WI38 (cell line): ENCODE measurements around the gene MOGAT2.

Experiments used
- H3K4me3 ChIP-seq: 2 replicates; pipeline ENCODE4 v1.5.1; 2011; ENCODE audit warnings: low read depth, mild to moderate bottlenecking, control low read depth, low read length
- CTCF ChIP-seq: IDR thresholded peaks from 2 replicates; pipeline ENCODE4 v1.5.1; 2012; ENCODE audit warnings: low read depth, mild to moderate bottlenecking, control low read depth, low read length

Gene MOGAT2

DNA sequence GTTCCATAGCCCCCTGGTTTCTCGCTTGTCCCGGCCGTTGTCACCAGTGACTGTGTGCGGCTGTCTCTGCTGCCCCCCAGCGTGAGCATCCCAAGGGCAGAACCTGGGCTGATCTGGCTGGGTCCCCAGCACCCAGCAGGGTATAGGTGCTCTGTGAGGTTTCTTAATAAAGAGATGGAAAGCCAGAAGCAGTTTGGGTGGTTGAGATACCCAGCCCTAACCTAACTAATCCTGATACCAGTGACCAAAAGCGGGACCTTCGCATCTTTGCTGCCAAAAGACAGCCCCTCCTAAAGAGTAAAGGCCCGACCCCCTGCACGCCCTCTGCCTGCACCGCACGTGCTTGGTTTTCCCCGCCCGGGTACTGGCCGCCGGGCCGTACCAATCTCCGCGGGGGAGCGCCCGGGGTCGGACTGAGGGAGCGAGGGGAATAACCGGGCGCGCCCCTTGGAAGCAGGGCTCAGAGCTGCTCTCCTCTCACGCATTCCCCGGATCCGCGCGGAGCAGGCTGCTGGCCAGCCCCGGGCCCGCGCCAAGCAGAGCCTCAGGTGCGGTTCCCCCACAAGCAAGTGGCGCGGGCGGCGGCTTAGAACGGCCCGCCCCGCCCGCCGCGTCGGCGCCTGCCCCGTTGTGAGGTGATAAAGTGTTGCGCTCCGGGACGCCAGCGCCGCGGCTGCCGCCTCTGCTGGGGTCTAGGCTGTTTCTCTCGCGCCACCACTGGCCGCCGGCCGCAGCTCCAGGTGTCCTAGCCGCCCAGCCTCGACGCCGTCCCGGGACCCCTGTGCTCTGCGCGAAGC, 50.7 kb downstream of the MOGAT2 start, which contains the start of gene DGAT2:
Gene DGAT2 (plus strand): TSS at position 667 of the 797 bp plus-strand sequence. CDS start 214 bp downstream, outside the sequence.
- H3K4me3 ChIP-seq = peak within 1 kb of the TSS; percentile 40
- no peak for TF ChIP-seq CTCF

DNA sequence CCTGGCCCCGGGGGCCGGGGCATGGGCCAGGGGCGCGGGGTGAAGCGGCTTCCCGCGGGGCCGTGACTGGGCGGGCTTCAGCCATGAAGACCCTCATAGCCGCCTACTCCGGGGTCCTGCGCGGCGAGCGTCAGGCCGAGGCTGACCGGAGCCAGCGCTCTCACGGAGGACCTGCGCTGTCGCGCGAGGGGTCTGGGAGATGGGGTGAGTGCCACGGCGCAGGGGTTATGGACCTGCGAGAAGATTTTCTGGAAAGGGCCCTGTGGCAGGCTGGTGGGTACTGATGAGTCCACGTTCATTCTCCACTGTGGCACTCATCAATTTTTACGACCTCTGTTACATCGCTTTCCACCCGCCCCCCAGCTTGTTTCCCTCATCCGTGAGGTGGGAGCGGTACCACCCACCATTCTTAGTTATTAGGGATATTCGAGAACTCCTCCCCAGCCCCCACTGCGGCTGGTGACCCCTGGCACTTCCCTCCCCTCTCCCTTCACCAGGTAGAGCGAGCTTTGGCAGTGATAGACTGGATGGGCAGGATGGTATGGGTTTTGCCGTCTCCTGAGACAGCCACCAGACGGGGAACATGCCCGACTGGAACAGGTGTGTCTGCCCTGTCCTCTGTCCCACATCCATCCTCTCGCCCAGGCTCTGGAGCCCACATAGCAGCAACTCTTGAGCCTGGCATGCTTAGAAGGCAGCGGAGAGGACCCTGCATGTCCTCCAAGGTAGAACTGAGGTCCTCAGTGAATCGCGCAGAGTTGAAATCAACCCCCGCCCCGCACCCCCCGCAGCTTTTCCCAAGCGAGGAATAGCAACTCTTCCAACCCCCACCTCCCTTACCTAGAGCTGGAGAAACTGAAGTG, 51.5 kb downstream of the MOGAT2 start:
- TF ChIP-seq CTCF = no peak
- H3K4me3 ChIP-seq = peak overlapping the region; percentile 40

DNA sequence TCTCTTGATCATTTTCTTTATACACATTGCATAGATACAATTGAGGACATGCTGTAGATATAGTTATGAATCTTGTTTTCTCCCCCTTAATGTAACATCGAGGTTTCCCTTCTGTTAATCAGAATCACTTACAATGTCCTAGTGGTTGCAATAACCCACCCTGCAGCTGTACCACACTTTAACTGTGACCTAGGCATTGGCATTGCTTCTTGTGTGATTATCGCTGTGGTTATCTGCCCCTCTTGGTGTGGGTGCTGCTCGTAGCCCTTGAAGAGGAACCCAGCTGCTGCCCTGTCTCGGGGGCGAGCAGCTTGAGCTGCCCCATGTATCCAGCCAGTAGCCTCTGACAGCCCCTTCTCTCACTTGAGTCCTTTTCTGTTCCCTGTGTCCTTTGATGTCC, 52.5 kb downstream of the MOGAT2 start:
- TF ChIP-seq CTCF = no peak
- no peak overlapping the region for H3K4me3 ChIP-seq

- TF ChIP-seq CTCF = no peak
- H3K4me3 ChIP-seq = no peak overlapping the region
Observed at GRCh38 chr11:75771646-75772410, 54.2 kb downstream of the MOGAT2 start.

GRCh38 chr11:75773595-75774353, 56.1 kb downstream of the MOGAT2 start:
- TF ChIP-seq CTCF = no peak
- H3K4me3 ChIP-seq = no peak overlapping the region

DNA sequence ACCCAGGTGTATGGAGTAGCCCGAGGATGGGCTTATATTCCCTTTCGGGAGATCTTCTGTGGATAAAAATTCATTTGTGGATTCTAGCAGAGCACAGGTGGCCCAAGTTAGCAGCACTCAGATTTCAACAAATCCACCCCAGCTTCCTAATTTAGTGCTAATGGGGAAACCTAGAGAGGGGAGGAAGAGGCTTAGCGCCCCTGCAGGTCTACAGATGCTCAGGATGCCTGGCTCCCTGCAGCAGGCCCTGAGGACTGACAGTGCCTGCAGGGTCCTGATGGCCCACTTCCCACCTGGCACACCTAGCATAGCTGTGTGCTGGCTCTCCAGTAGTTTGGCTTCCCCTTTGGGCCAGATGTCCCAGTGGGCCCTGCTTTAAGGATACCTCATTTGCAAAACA, 57.4 kb downstream of the MOGAT2 start:
- no peak for TF ChIP-seq CTCF
- no peak overlapping the region for H3K4me3 ChIP-seq
